Keratinocyte (primary cell): ENCODE measurements around the gene KIF3A. TPM values are rescaled to one million over a fixed set of nuclear protein-coding genes. Genes with fewer than 3 reads are reported as not detected.

Source experiments
- DNase-seq: peaks from one replicate; pipeline ENCODE4 v3.0.0-alpha.2; 2011; ENCODE audit warnings: low read depth, missing footprints, low spot score
- FAIRE-seq: peaks from 2 replicates; lab custom pipeline; 2011; peaks lifted over from hg19 to GRCh38; lab: Jason Lieb, UNC
- H2AFZ ChIP-seq: 2 replicates; pipeline ENCODE4 v1.6.0; 2012; ENCODE audit warnings: low read length, control low read depth, inconsistent platforms; ENCODE audit not compliant: control insufficient read depth
- H3K27ac ChIP-seq: 2 replicates; pipeline ENCODE4 v1.5.1; 2011; ENCODE audit warnings: low read length; ENCODE audit not compliant: control insufficient read depth, insufficient read depth
- H3K27me3 ChIP-seq: 3 replicates; pipeline ENCODE4 v1.6.0; 2011; ENCODE audit warnings: low read length; ENCODE audit not compliant: control insufficient read depth, insufficient read depth; ENCODE audit errors: extremely low read depth
- H3K36me3 ChIP-seq, 2 experiments: 2 replicates in 1 of 2; 3 replicates in 1 of 2; pipeline ENCODE4 v1.5.1; 2011; ENCODE audit warnings: low read length in 2 of 2, mild to moderate bottlenecking in 1 of 2; ENCODE audit not compliant: control insufficient read depth in 2 of 2, insufficient read depth in 2 of 2; ENCODE audit errors: extremely low read depth in 1 of 2
- H3K4me1 ChIP-seq: 3 replicates; pipeline ENCODE4 v1.5.1; 2011; ENCODE audit warnings: low read length; ENCODE audit not compliant: control insufficient read depth, insufficient read depth; ENCODE audit errors: extremely low read depth
- H3K4me2 ChIP-seq: 3 replicates; pipeline ENCODE4 v1.6.0; 2011; ENCODE audit warnings: low read depth, low read length; ENCODE audit not compliant: control insufficient read depth, insufficient read depth; ENCODE audit errors: extremely low read depth
- H3K4me3 ChIP-seq, 3 experiments: fragments of 200-600 bp in 1 of 3; sonication (generic) in 1 of 3; 2 replicates in 2 of 3; 3 replicates in 1 of 3; pipeline ENCODE4 v1.5.1; 2011 to 2016; ENCODE audit warnings: low read length in 3 of 3, mild to moderate bottlenecking in 3 of 3, control low read depth in 2 of 3, inconsistent platforms in 1 of 3, low read depth in 1 of 3, mixed read lengths in 1 of 3, mixed run types in 1 of 3, moderate library complexity in 1 of 3; ENCODE audit not compliant: control insufficient read depth in 2 of 3, insufficient read depth in 2 of 3; ENCODE audit errors: extremely low read depth in 1 of 3
- H3K79me2 ChIP-seq: 2 replicates; pipeline ENCODE4 v1.6.0; 2012; ENCODE audit warnings: low read length; ENCODE audit not compliant: control insufficient read depth, insufficient read depth
- H3K9ac ChIP-seq: 3 replicates; pipeline ENCODE4 v1.6.0; 2011; ENCODE audit warnings: low read length; ENCODE audit not compliant: control insufficient read depth, insufficient read depth; ENCODE audit errors: extremely low read depth
- H3K9me1 ChIP-seq: 3 replicates; pipeline ENCODE4 v1.6.0; 2011; ENCODE audit warnings: low read length; ENCODE audit not compliant: control insufficient read depth, insufficient read depth; ENCODE audit errors: extremely low read depth
- H3K9me3 ChIP-seq: 2 replicates; pipeline ENCODE4 v1.5.1; 2012; ENCODE audit warnings: low read depth, low read length; ENCODE audit not compliant: control insufficient read depth
- H4K20me1 ChIP-seq: 3 replicates; pipeline ENCODE4 v1.6.0; 2011; ENCODE audit warnings: low read length; ENCODE audit not compliant: control insufficient read depth, insufficient read depth; ENCODE audit errors: extremely low read depth
- CTCF ChIP-seq, 3 experiments: IDR thresholded peaks in 1 of 3; conservative IDR thresholded peaks in 1 of 3; optimal IDR thresholded peaks in 1 of 3; 2 replicates in 2 of 3; 3 replicates in 1 of 3; pipeline versions ENCODE3 to v1.5.1; 2011; ENCODE audit warnings: low read length in 3 of 3, mild to moderate bottlenecking in 3 of 3, moderate library complexity in 2 of 3, control low read depth in 1 of 3, inconsistent platforms in 1 of 3; ENCODE audit not compliant: insufficient read depth in 2 of 3; ENCODE audit errors: extremely low read depth in 1 of 3
- EZH2 ChIP-seq: IDR thresholded peaks from one replicate; pipeline ENCODE4 v1.6.1; 2012; ENCODE audit warnings: inconsistent platforms, mild to moderate bottlenecking, low read length, moderate library complexity
- dilution Hi-C: fragments of 300-500 bp; cut with MboI; formaldehyde crosslinking; loops from one replicate; pipeline ENCODE4 v1.7.0; 2020; ENCODE audit warnings: low sequenced_read_pairs; ENCODE audit not compliant: extremely low pct_ligation_motif_present
- polyA plus RNA-seq, 5 experiments: library from polyadenylated mRNA; depleted of rRNA in 3 of 5; stranded (reverse) in 3 of 5; stranded (forward) in 1 of 5; unstranded in 1 of 5; fragments of >200 nt; gene quantifications; 1 replicate in 1 of 5; 2 replicates in 3 of 5; 3 replicates in 1 of 5; pipeline versions ENCODE4 v1.2.1 to v1.2.3, GENCODE V29; 2011 to 2012; ENCODE audit warnings: missing spikeins in 2 of 5, low read depth in 1 of 5, low replicate concordance in 1 of 5

The KIF3A gene
- polyA plus RNA-seq, 1 donor (not counting 4 experiments of a cell fraction or from before 2014, with no cell fraction given) = 15.4 TPM

- H4K20me1 ChIP-seq = no peaks in the 10 kb centered on the region
- DNase-seq (no peak), FAIRE-seq (no peak)
- H3K27ac ChIP-seq = no peak overlapping the region
- H3K4me1 ChIP-seq = no peaks in the 10 kb centered on the region
- no peaks in the 10 kb centered on the region for H3K9me1 ChIP-seq
- H3K4me2 ChIP-seq = no peak overlapping the region
- no peak overlapping the region for H3K9ac ChIP-seq
- peaks cover 16 to 24% of the 10 kb centered on the region in 2 experiments for H3K36me3 ChIP-seq
- no peak for TF ChIP-seq CTCF (optimal IDR thresholded peaks at IDR 0.05 in 1 of 3, IDR thresholded peaks at IDR 0.05 in 1 of 3, conservative IDR thresholded peaks at IDR 0.05 in 1 of 3; ENCODE audit: extremely low read depth in 1 of 3, insufficient read depth in 2 of 3, low read length in 3 of 3)
- no peak for TF ChIP-seq EZH2
- dilution Hi-C loops = no loop called here
- H2AFZ ChIP-seq = no peak overlapping the region
- H3K27me3 ChIP-seq = no peaks in the 10 kb centered on the region
- no peaks in the 10 kb centered on the region for H3K9me3 ChIP-seq
- H3K4me3 ChIP-seq = no peak overlapping the region
- H3K79me2 ChIP-seq = no peaks in the 10 kb centered on the region
Measured at GRCh38 chr5:132644177-132644576, 93.2 kb downstream of the KIF3A start.

Other genes with a start within 250 kb of the KIF3A start
- gene IRF1, start 246.8 kb downstream of the KIF3A start, polyA plus RNA-seq = 3.7 to 16.4 TPM (median 6.2 TPM) in 3 replicates
- gene IL5, start 194.0 kb downstream of the KIF3A start, polyA plus RNA-seq = not detected in 3 replicates
- gene RAD50, start 180.6 kb downstream of the KIF3A start, polyA plus RNA-seq = 14.8 to 26.3 TPM (median 18.2 TPM) in 3 replicates
- not detected in 3 replicates for gene IL13, start 79.4 kb downstream of the KIF3A start, polyA plus RNA-seq
- not detected in 3 replicates for gene IL4, start 63.6 kb downstream of the KIF3A start, polyA plus RNA-seq
- 0.05 to 0.14 TPM in 2 of 3 replicates, not detected in the other for gene CCNI2, start 9.9 kb upstream of the KIF3A start, polyA plus RNA-seq
- gene SEPTIN8, start 39.7 kb upstream of the KIF3A start, polyA plus RNA-seq = 41.6 to 50.2 TPM (median 46.4 TPM) in 3 replicates
- not detected in 3 replicates for gene SOWAHA, start 75.8 kb upstream of the KIF3A start, polyA plus RNA-seq
- 0.25 to 0.73 TPM (median 0.58 TPM) in 3 replicates for gene SHROOM1, start 93.1 kb upstream of the KIF3A start, polyA plus RNA-seq
- gene GDF9, start 128.9 kb upstream of the KIF3A start, polyA plus RNA-seq = 0.11 to 0.54 TPM (median 0.21 TPM) in 3 replicates
- 199 to 488 TPM (median 398 TPM) in 3 replicates for gene UQCRQ, start 129.1 kb upstream of the KIF3A start, polyA plus RNA-seq
- gene LEAP2, start 136.1 kb upstream of the KIF3A start, polyA plus RNA-seq = 0.28 to 1.2 TPM (median 0.50 TPM) in 3 replicates
- gene AFF4, start 226.1 kb upstream of the KIF3A start, polyA plus RNA-seq = 44.9 to 66.9 TPM (median 51.3 TPM) in 3 replicates